ENCODE measurements around the gene ZNF566.
A peak's percentile ranks its signal among the peaks of the same experiment; 100 is the strongest.
"Not testable (repeated sequence)": the region's sequence is repeated elsewhere in the genome, so short reads cannot be mapped to it uniquely, and the experiment has no call there.

The ZNF566 gene

DNA sequence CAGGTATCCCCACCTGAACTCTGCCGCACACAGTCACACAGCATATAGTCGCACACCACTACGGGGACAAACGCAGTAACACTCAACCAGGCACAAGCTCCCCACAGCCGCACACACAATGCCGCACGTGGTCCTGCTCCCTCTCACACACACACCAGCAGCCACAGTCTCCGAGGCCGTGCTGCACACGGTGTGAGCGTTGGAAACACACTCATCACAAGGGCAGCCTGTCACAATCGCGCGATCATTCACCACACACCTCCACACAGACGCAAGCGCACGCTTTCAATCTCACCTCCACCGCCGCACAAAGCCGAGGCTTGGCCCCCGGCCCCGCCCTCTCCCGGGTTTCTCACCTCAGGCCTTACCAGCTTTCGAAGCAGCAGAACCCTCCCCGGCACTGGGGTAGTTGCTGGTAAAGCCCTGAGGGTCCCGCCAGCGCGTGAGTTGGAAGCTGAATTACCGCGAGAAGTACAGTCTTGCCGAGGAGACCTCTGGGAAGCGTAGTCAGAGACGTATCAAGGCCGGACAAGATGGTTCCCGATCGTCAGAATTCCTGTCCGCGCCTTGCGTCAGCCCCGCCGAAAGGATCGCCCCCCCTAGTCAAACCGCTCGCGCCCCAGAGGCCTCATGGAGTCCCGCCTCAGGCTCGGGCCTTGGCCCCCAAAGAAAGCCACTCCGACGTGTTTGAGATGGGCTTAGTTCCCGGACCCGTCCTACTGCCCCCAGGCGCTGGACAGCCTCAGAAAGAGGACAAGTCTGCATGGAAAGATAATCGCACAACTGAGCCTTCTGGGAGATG, at the start of gene ZNF566:
Gene ZNF566 (minus strand): TSS at position 444 of the 802 bp plus-strand sequence. CDS start 13,004 bp downstream, outside the sequence.
- DNase-seq (ENCODE audit: low spot score) = peak; percentile 96

DNA sequence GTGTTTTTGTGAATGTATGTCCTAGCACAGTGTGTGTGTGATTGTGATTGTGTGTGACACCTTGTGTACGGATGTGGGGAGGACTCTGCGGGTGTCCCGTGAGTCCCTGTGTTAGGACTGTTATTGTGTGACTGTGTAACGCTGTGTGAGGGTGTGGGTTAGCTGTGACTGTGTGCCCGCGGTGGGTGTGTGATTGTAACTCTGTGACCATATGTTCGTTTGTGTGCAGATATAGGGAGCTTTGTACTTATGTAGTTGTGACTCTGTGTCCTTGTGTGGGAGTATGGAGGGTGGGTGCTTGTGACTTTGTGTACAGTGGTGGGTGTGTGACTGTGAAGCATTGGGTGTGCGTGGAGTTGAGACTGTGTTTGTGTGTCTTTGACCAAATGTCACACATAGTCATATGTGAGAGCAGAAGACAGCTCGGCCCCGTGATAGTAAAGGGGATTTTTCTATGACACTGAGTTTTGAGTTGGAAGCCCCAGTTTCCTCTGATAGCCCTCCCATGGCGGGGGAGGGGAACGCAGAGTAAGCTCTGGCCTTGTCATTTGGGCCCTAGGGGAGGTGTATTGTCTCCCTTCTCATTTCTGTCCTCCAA, 39.7 kb upstream of the ZNF566 start:
- peak; percentile 5 for DNase-seq (ENCODE audit: low spot score)

DNA sequence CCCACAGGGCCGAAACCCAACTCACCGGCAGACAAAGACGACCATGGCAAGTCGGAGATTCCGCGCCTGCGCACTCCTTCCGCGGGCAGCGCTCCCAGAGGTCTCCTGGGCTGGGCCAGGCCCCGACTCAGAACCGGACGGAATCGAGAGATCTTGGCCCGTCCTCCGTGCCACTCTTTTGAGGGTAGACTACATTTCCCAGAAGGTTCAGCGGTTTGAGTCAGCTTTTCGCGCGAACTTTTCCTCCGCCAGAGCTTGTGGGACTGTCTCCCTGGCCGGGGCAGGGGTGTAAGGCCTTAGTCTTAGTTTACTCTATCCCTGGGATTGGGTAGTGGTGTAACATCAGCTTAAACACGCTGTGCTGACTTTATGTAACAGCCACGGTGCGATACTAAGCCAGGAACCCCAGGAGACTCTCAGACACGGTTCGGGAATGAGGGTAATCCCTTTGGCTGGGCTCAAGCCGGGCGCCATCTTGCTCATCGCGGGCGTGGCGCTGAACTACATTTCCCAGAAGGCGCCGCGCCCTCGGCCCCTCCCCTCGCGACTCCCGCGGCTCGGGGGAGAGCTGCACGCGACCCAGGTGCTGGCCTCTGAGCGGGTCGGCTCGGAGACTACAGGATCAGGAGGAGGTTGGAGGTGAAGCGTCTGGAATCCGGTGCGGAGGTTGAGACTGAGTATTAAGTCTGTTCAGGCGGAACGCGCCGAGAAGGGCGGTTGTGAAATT, 39.0 kb upstream of the ZNF566 start, which contains the start of gene ZNF260:
Gene ZNF260 (minus strand): TSS at position 78 of the 727 bp plus-strand sequence. CDS start 13,033 bp downstream, outside the sequence.
- DNase-seq (ENCODE audit: low spot score) = peak; percentile 97

DNA sequence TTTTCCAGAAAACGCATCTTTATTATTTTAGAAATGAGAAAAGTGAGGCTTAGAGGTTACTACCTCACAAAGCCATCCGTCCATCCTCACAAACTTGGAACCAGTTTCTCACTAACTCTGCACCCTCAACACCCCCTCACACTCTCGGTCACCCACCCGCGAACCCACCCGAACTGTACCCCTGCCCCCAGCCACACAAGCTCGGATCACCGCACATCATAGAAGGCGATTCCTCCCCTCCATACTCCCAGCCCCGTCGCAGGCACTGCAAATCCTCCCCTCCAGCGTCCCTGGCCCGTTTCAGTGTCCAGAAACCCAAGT, 38.5 kb upstream of the ZNF566 start:
- DNase-seq (ENCODE audit: low spot score) = no peak

DNA sequence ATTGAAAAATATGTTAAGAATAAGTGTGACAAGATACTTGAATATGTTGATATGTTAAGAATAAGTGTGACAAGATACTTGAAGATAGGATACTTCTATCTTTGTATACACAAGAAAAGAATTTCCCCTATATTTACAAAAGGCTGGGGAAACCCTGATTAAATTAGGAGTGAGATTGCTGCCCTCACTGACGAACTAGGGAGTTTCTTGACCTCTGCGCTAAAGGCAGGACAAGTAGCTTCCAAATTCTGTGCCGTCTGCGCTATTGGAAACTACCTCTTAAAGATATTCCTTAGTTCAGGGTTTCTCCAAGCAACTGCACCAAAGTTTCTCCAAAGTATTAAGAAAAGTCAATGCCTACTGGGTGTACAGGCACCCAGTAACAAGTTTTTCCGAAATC, 38.0 kb upstream of the ZNF566 start:
- no peak for DNase-seq (ENCODE audit: low spot score)

DNA sequence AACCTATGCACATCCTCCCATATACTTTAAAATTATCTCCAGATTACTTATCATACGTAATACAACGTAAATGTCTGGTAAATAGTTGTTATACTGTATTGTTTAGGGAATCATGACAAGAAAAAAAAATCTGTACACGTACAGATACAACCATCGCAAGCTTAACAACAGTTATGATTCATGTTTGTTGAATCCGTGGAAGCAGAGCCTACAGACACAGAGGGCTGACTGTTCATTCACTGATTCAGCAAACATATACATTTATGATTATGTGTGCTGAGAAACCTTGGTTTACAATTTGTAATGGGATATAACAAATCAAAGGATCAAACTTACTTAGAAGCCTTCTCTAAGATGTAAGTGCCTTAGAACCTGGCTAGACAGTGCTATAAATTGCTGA, 37.2 kb upstream of the ZNF566 start:
- DNase-seq (ENCODE audit: low spot score) = no peak

DNA sequence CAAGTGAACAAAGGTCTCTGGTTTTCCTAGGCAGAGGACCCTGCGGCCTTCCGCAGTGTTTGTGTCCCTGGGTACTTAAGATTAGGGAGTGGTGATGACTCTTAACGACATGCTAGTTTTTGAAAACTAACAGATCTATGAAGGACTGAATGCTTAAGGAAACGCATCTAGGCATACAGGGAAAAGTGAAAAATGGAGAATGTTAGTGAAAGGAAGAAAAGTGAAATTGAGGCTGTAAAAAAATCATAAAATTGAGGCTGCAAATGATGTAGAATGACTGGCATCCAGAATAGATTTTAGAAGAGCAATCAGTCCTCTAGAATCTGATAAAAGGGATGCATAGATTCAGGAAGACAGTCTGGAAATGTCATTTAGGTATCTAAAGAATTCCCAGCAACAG, 35.3 kb upstream of the ZNF566 start:
- DNase-seq (ENCODE audit: low spot score) = no peak

DNA sequence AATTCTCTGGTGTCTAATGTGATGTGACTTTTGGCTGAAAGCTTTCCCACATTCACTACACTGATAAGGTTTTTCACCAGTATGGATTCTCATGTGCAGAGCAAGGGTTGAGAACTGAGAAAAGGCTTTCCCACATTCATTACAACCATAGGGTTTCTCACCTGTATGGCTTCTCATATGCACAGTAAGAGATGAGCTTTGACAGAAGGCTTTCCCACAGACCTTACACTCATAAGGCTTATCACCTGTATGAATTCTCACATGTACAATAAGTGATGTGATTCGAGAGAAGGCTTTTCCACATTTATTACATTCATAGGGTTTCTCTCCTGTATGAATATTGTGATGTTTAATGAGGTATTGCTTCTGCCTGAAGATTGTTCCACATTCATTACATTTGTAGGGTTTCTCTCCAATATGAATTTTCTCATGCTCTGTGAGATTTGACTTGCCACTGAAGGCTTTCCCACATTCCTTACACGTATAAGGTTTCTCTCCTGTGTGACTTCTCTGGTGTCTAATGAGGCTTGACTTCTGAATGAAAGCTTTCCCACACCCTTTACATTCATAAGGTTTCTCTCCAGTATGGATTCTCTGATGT, 24.8 kb upstream of the ZNF566 start:
- no peak for DNase-seq (ENCODE audit: low spot score)

DNA sequence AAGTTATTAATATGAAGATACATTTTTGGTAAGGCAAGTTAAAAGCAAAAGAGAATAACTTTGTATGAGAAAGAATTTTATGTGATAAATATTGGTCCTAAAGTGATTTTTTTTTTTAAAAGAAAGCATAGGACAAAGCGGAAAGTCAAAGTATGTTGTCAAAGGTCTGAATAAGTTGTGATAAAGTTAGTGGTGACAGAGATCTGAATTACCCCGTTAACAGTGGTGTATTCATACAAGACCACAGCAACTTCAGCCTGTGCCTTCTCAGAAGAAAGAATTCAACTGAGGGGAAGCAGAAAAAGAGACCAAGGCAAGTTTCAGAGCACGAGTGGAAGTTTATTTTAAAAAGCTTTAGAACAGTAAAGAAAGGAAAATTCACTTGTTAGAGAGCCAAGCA, 19.0 kb upstream of the ZNF566 start:
- DNase-seq (ENCODE audit: low spot score) = no peak

DNA sequence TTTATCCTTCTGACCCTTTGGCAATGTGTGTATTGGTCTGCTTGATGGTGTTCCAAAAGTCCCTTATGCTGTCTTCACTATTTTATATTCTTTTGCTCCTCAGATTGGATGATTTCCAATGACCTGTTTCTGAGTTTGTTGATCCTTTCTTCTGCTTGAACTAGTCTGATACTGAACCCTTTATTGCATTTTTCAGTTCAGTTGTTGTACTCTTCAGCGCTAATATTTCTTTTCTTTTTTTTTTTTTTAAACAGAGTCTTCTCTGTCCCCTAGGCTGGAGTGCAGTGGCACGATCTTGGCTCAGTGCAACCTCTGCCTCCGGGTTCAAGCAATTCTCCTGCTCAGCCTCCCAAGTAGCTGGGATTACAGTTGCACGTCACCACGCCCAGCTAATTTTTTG, 12.6 kb upstream of the ZNF566 start:
- DNase-seq (ENCODE audit: low spot score) = no peak

DNA sequence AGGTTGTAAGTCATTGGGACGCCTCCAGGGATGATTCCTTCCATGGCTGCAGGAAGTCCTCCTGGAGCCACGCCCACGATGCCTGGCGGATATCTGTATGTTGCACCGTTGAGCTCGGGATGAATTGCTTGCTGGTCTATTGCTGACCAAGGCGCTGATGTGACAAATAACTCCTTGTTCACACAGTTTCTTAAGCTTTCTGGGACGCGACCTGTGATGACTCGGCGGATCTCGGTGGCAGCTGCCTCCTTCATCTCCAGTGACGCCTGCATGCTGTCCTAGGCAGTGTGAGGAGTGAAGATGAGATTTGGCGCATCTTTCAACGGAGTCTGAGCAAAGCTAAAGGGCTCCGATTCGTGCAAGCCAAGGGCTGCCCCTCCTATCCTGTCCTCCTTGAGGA, 7.6 kb upstream of the ZNF566 start:
- DNase-seq (ENCODE audit: low spot score) = no peak

DNA sequence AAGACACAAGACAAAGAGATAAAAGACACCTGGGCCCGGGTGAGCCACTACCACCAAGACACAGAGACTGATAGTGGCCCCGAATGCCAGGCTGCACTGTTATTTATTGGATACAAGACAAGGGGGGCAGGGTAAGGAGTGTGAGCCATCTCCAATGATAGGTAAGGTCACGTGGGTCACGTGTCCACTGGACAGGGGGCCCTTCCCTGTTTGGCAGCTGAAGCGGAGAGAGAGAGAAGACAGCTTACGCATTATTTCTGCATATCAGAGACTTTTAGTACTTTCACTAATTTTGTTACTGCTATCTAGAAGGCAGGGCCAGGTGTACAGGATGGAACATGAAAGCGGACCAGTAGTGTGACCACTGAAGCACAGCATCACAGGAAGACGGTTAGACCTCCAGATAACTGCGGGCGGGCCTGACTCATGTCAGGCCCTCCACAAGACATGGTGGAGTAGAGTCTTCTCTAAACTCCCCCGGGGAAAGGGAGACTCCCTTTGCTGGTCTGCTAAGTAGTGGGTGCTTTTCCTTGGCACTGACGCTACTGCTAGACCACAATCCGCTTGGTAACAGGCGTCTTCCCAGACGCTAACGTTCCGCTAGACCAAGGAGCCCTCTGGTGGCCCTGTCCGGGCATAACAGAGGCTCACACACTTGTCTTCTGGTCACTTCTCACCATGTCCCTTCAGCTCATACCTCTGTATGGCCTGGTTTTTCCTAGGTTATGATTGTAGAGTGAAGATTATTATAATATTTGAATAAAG, 3.5 kb upstream of the ZNF566 start:
- DNase-seq (ENCODE audit: low spot score) = peak; percentile 35

DNA sequence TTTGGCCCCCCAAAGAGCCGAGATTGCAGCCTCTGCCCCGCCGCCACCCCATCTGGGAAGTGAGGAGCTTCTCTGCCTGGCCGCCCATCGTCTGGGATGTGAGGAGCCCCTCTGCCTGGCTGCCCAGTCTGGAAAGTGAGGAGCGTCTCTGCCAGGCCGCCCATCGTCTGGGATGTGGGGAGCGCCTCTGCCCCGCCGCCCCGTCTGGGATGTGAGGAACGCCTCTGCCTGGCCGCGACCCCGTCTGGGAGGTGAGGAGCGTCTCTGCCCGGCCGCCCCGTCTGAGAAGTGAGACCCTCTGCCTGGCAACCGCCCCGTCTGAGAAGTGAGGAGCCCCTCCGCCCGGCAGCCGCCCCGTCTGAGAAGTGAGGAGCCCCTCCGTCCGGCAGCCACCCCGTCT, 1.5 kb upstream of the ZNF566 start:
- not testable (repeated sequence) for DNase-seq (ENCODE audit: low spot score)

DNA sequence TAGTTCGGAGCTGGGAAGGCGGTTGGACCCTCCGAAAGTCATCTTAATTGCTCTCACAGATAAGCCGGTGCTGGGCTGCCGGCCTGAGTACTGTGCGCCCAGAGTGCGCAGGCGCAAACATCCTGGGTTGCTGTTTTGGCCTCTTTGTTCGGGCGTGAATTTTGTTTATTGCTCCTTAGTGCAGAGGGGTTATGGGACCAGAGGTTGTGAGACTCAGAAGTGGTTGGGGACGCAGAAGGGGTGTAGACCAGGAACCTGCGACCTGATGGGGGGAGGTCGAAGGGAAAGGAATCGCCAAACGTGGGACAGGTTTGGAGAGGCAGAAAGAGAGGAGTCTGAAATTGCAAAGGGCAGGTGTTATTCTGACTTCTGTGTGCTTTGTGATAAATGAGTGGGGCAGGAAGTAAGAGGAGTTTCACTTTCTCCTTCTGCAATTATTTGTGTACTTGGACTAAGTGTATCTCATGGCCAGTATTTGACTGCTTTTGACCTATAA, 607 bp upstream of the ZNF566 start:
- peak; percentile 91 for DNase-seq (ENCODE audit: low spot score)

DNA sequence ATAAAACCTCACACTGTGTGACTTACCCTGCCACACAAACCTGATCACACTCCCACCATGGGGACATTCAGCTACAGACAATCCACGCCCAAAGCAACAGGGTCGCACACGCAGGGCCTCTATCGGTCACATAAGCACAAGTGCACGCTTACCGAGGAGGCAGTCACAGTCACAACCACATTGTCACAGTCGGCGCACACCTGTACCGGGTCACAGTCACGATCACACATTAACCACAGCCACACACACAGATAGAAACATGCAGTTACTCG, 579 bp downstream of the ZNF566 start:
- peak; percentile 13 for DNase-seq (ENCODE audit: low spot score)

DNA sequence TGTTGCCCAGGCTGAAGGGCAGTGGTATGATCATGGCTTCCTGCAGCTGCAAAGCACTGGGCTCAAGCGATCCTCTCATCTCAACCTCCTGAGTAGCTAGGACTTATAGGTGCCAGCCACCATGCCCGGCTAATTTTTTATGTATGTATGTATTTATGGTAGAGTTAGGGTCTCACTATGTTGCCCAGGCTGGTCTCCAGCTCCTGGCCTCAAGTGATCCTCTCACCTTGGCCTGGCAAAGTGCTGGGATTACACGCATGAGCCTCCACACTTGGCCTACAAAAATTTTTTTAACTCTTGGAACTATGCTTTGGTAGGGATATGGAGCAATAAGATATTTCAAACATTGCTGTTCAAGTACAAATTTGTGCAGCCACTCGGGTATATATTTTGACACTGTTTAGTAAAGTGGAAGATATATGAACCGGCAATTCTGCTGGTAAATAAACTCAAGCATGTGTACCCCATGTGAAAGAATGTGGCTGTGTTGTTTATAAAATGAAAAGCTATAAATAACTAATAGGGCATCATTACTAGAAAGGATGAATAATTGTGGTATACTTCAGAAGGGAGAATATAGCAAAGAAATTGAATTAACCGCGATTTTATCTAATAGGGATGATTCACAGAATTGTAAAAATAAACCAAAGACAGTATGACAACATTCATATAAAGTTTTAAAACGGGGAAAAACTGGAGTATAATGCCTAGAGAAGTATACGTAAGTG, 1.1 kb downstream of the ZNF566 start:
- DNase-seq (ENCODE audit: low spot score) = no peak

DNA sequence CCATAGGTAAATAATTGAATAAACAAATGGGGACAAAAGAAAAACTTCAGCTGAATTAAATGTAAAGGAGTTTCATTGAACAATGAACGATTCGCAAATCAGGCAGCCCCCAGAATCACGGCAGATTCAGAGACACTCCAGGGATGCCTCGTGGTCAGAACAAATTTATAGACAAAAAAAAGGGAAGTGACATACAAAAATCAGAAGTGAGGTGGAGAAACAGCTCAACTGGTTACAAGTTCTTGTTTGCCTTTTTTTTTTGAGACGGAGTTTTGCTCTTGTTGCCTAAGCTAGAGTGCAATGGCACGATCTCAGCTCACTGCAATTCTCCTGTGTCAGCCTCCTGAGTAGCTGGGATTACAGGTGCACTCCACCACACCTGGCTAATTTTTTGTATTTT, 5.7 kb downstream of the ZNF566 start:
- DNase-seq (ENCODE audit: low spot score) = no peak

DNA sequence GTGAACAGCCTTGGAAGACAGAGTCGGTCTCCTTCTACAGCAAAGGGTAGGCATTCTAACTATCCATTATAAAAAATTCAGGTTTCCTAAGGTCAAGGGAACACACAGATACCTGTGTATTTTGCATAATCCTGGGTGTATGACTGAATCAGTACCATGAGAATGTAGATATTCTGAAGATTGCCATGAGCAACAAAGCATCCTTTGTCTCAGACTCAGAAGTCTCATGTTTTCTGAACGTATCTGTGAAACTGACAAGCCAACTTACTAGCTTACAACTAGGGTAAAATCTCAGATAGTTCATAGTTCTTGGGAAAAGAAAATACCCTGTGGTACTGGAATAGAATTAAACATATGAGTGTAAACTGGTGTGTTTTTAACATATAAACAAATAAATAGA, 6.5 kb downstream of the ZNF566 start:
- no peak for DNase-seq (ENCODE audit: low spot score)

DNA sequence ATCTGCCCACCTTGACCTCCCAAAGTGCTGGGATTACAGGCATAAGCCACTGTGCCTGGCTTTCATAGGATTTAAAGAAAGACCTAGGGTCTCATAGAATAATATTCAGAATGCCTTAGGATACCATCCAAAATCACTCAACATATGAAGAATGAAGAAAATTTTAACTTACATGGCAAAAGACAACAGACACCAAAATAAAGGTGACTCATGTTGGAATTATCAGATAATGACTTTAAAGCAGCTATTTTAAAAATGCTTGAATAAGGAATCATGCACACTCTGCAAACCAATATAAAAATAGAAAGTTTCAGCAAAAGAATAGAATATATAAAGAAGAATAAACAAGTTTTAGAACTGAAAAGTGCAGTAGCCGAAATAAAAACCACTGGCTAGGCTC, 29.3 kb downstream of the ZNF566 start:
- peak; percentile 44 for DNase-seq (ENCODE audit: low spot score)

DNA sequence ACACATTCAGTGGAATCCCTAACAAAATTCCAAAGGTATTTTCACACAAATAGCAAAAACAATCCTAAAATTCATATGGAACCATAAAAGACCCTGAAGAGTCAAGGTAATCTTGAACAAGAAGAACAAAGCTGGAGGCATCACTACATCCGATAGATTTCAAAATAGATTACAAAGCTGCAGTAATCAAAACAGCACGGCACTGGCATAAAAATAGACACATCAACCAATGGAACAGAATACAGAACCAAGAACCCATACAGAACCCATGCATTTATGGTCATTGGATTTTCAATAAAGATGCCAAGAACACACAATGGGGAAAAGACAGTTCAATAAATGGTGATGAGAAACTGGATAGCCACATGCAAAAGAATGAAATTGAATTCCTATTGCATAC, 32.5 kb downstream of the ZNF566 start:
- DNase-seq (ENCODE audit: low spot score) = no peak

DNA sequence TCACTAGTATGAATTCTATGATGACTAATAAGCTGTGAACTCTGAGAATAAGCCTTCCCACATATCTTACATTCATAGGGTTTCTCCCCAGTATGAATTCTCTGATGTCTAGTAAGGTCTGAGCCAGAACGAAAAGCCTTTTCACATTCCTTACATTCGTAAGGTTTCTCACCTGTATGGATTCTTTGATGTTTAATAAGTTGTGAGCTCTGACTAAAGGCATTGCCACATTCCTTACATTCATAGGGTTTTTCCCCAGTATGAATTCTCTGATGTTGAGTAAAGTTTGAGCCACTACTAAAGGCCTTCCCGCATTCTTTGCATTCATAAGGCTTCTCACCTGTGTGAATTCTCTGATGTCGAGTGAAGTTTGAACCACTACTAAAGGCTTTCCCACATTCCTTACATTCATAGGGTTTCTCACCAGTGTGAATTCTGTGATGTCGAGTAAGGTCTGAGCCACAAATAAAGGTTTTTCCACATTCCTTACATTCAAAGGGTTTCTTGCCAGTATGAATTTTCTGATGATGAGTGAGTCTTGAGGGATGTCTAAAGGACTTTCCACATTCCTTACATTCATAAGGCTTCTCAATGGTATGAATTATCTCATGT, 40.2 kb downstream of the ZNF566 start:
- DNase-seq (ENCODE audit: low spot score) = no peak
